WTC11 (cell line): Measurements from ENCODE around the gene EDIL3. TPM values are rescaled to one million over a fixed set of nuclear protein-coding genes. Genes with fewer than 3 reads are reported as not detected.
A peak's percentile ranks its signal among the peaks of the same experiment; 100 is the strongest.

Experiments
- ATAC-seq: fragments of 200-7000 bp; cut with Tn5 transposase; 2 replicates; pipeline ENCODE4 v1.10.0; 2021; ENCODE audit warnings: mild to moderate bottlenecking, moderate library complexity
- CTCF ChIA-PET: fragments of 300-600 bp; sonication (Branson Sonifier 250); formaldehyde crosslinking; loops from one replicate; lab custom pipeline; 2021; ENCODE audit warnings: antibody characterized with exemption; lab: Charles Lee
- POLR2A ChIA-PET: fragments of 350-600 bp; sonication (Branson Sonifier 250); formaldehyde crosslinking; loops from one replicate; lab custom pipeline; 2021; ENCODE audit warnings: antibody characterized with exemption; lab: Charles Lee
- DNase-seq: peaks from one replicate; pipeline ENCODE4 v3.0.0; 2021; ENCODE audit warnings: low spot score
- H3K27ac Mint-ChIP-seq: 2 replicates; pipeline ENCODE4 v1.8.0; 2021; ENCODE audit warnings: mixed read lengths
- H3K27me3 Mint-ChIP-seq: 2 replicates; pipeline ENCODE4 v1.8.0; 2021; ENCODE audit warnings: low read depth, mild to moderate bottlenecking, moderate library complexity, mixed read lengths
- H3K36me3 Mint-ChIP-seq: 2 replicates; pipeline ENCODE4 v1.8.0; 2021; ENCODE audit warnings: mixed read lengths
- H3K4me1 Mint-ChIP-seq: 2 replicates; pipeline ENCODE4 v1.8.0; 2022; ENCODE audit warnings: mixed read lengths
- H3K4me3 Mint-ChIP-seq: 2 replicates; pipeline ENCODE4 v1.8.0; 2021; ENCODE audit warnings: mild to moderate bottlenecking, moderate library complexity, mixed read lengths
- H3K9me3 Mint-ChIP-seq: 2 replicates; pipeline ENCODE4 v1.8.0; 2021; ENCODE audit warnings: mixed read lengths
- ATF1 ChIP-seq: sonication (generic); formaldehyde crosslinking; IDR thresholded peaks from 2 replicates; pipeline ENCODE4 v1.8.1; 2023; ENCODE audit warnings: mild to moderate bottlenecking, moderate library complexity, missing genetic modification reagents
- CREB1 ChIP-seq: sonication (generic); formaldehyde crosslinking; IDR thresholded peaks from 2 replicates; pipeline ENCODE4 v1.8.0; 2023; ENCODE audit warnings: mild to moderate bottlenecking, missing genetic modification reagents
- CTCF ChIP-seq: fragments of 200-600 bp; IDR thresholded peaks from 2 replicates; pipeline ENCODE4 v1.8.0; 2022; ENCODE audit warnings: antibody characterized with exemption
- E2F4 ChIP-seq: sonication (generic); formaldehyde crosslinking; IDR thresholded peaks from 2 replicates; pipeline ENCODE4 v1.8.1; 2022; ENCODE audit warnings: low read depth, mild to moderate bottlenecking, moderate library complexity, missing genetic modification reagents, borderline replicate concordance
- EMX1 ChIP-seq: fragments of 250-450 bp; sonication (Bioruptor Pico); IDR thresholded peaks from 2 replicates; pipeline ENCODE4 v1.8.0; 2021; ENCODE audit warnings: mild to moderate bottlenecking
- FOXJ3 ChIP-seq: sonication (generic); formaldehyde crosslinking; IDR thresholded peaks from 2 replicates; pipeline ENCODE4 v1.9.0; 2021; ENCODE audit warnings: missing genetic modification reagents, mild to moderate bottlenecking, borderline replicate concordance
- KAT7 ChIP-seq: sonication (generic); formaldehyde crosslinking; IDR thresholded peaks from 2 replicates; pipeline ENCODE4 v1.8.1; 2023; ENCODE audit warnings: missing genetic modification reagents, mild to moderate bottlenecking, borderline replicate concordance
- NFATC4 ChIP-seq: fragments of 250-450 bp; sonication (Bioruptor Pico); IDR thresholded peaks from 2 replicates; pipeline ENCODE4 v1.9.0; 2021; ENCODE audit warnings: mild to moderate bottlenecking
- NR2C2 ChIP-seq: sonication (generic); formaldehyde crosslinking; IDR thresholded peaks from 2 replicates; pipeline ENCODE4 v1.8.0; 2022; ENCODE audit warnings: mild to moderate bottlenecking, missing genetic modification reagents
- PRDM15 ChIP-seq: sonication (generic); formaldehyde crosslinking; IDR thresholded peaks from 2 replicates; pipeline ENCODE4 v1.8.0; 2022; ENCODE audit warnings: missing genetic modification reagents
- RELA ChIP-seq: sonication (generic); formaldehyde crosslinking; IDR thresholded peaks from 2 replicates; pipeline ENCODE4 v1.8.1; 2022; ENCODE audit warnings: missing genetic modification reagents, mild to moderate bottlenecking, borderline replicate concordance
- SP1 ChIP-seq: sonication (generic); formaldehyde crosslinking; conservative IDR thresholded peaks from 2 replicates; pipeline ENCODE4 v1.8.1; 2022; ENCODE audit warnings: missing genetic modification reagents
- TEAD4 ChIP-seq: sonication (generic); formaldehyde crosslinking; IDR thresholded peaks from 2 replicates; pipeline ENCODE4 v1.8.0; 2022; ENCODE audit warnings: mild to moderate bottlenecking, missing genetic modification reagents
- ZNF121 ChIP-seq: sonication (generic); formaldehyde crosslinking; IDR thresholded peaks from 2 replicates; pipeline ENCODE4 v1.8.0; 2023; ENCODE audit warnings: missing genetic modification reagents
- ZNF138 ChIP-seq: sonication (generic); formaldehyde crosslinking; conservative IDR thresholded peaks from 2 replicates; pipeline ENCODE4 v1.8.1; 2022; ENCODE audit warnings: mild to moderate bottlenecking, moderate library complexity, missing genetic modification reagents
- ZNF263 ChIP-seq: sonication (generic); formaldehyde crosslinking; IDR thresholded peaks from 2 replicates; pipeline ENCODE4 v1.8.1; 2022; ENCODE audit warnings: low read depth, mild to moderate bottlenecking, moderate library complexity, missing genetic modification reagents
- ZNF396 ChIP-seq: fragments of 250-450 bp; sonication (Bioruptor Pico); IDR thresholded peaks from 2 replicates; pipeline ENCODE4 v1.8.0; 2021; ENCODE audit warnings: mild to moderate bottlenecking, moderate library complexity, borderline replicate concordance
- ZNF416 ChIP-seq: fragments of 250-450 bp; sonication (Bioruptor Pico); IDR thresholded peaks from 2 replicates; pipeline ENCODE4 v1.9.0; 2021; ENCODE audit warnings: mild to moderate bottlenecking, inconsistent platforms
- total RNA-seq: library from RNA; stranded (reverse); gene quantifications from 3 replicates; pipeline ENCODE4 v1.2.3, GENCODE V29; 2021

The EDIL3 gene
- total RNA-seq, 1 experiment from 2014 or later, result 48.3 TPM

- ATAC-seq, result no peak
- no peak overlapping the region for H3K27ac Mint-ChIP-seq
- no peak for DNase-seq
- TF ChIP-seq CTCF, result no peak
- TF ChIP-seq, all 79 proteins: peak for 0
- Mint-ChIP-seq H3K27me3 (no peaks in the 10 kb centered on the region), H3K9me3 (no peaks in the 10 kb centered on the region), H3K36me3 (no peaks in the 10 kb centered on the region), H3K4me1 (peaks cover 4% of the 10 kb centered on the region), H3K4me3 (no peak overlapping the region)
- POLR2A ChIA-PET, result no interaction called here
- CTCF ChIA-PET, result no interaction called here
These were observed 157.4 kb downstream of the EDIL3 start for GRCh38 chr5:84227236-84227635.

GRCh38 chr5:84218546-84218945, 166.1 kb downstream of the EDIL3 start:
- H3K36me3 Mint-ChIP-seq, result no peaks in the 10 kb centered on the region
- peaks cover 4% of the 10 kb centered on the region for H3K4me1 Mint-ChIP-seq
- POLR2A ChIA-PET, result no interaction called here
- no peaks in the 10 kb centered on the region for H3K27me3 Mint-ChIP-seq
- DNase-seq (no peak), ATAC-seq (peak; percentile 41)
- H3K4me3 Mint-ChIP-seq, result no peak overlapping the region
- H3K9me3 Mint-ChIP-seq, result peaks cover 5% of the 10 kb centered on the region
- no peak overlapping the region for H3K27ac Mint-ChIP-seq
- CTCF ChIA-PET, result no interaction called here
- no peak for TF ChIP-seq ZNF138
- no peak for TF ChIP-seq SP1 (CRISPR knock-in tag)
- no peak for TF ChIP-seq ZNF263 (CRISPR knock-in tag)
- TF ChIP-seq ZNF396 (CRISPR knock-in tag), result no peak

GRCh38 chr5:84215521-84215920, 169.2 kb downstream of the EDIL3 start:
- CTCF ChIA-PET, result no interaction called here
- peaks cover 4% of the 10 kb centered on the region for H3K4me1 Mint-ChIP-seq
- no peak for DNase-seq
- no peak for TF ChIP-seq CREB1 (CRISPR knock-in tag)
- no peak for TF ChIP-seq KAT7 (CRISPR knock-in tag)
- no peak for TF ChIP-seq ZNF121
- no peak for TF ChIP-seq FOXJ3 (CRISPR knock-in tag)
- no peak for TF ChIP-seq NFATC4
- no peak for TF ChIP-seq NR2C2 (CRISPR knock-in tag)
- TF ChIP-seq EMX1 (CRISPR knock-in tag), result no peak
- TF ChIP-seq E2F4, result no peak
- TF ChIP-seq ZNF138, result no peak
- no peak for TF ChIP-seq TEAD4
- no peak for TF ChIP-seq RELA (CRISPR knock-in tag)
- TF ChIP-seq ATF1 (CRISPR knock-in tag), result no peak
- TF ChIP-seq, all 79 proteins: peak for 0
- POLR2A ChIA-PET, result no interaction called here
- peaks cover 3% of the 10 kb centered on the region; the same call in 1 of the 2 replicates for H3K36me3 Mint-ChIP-seq
- H3K27me3 Mint-ChIP-seq, result no peaks in the 10 kb centered on the region
- ATAC-seq, result no peak
- no peak overlapping the region for H3K27ac Mint-ChIP-seq
- peaks cover 5% of the 10 kb centered on the region for H3K9me3 Mint-ChIP-seq
- no peak overlapping the region for H3K4me3 Mint-ChIP-seq

GRCh38 chr5:84213861-84214260, 170.8 kb downstream of the EDIL3 start:
- Mint-ChIP-seq H3K27ac (0 out of 2 replicates have a peak overlapping the region, but pooled peaks have one; percentile 8), H3K27me3 (no peaks in the 10 kb centered on the region)
- DNase-seq, result no peak
- TF ChIP-seq PRDM15 (CRISPR knock-in tag) (no peak), E2F4 (no peak), ZNF416 (no peak)
- TF ChIP-seq, all 79 proteins: peak for 0
- Mint-ChIP-seq H3K4me1 (peaks cover under 1% of the 10 kb centered on the region), H3K4me3 (no peak overlapping the region), H3K9me3 (no peaks in the 10 kb centered on the region), H3K36me3 (peaks cover 3% of the 10 kb centered on the region)
- no peak for ATAC-seq
- ChIA-PET POLR2A (no interaction called here), CTCF (no interaction called here)
